ENCODE results near the gene MT1HL1. TPM values are rescaled to one million over a fixed set of nuclear protein-coding genes. Genes with fewer than 3 reads are reported as not detected.

MT1HL1 gene
- total RNA-seq, 1 donor from 2014 or later = not detected

GRCh38 chr1:237035759-237036158, 31.5 kb upstream of the MT1HL1 start:
- TF ChIP-seq, protein P1, sequence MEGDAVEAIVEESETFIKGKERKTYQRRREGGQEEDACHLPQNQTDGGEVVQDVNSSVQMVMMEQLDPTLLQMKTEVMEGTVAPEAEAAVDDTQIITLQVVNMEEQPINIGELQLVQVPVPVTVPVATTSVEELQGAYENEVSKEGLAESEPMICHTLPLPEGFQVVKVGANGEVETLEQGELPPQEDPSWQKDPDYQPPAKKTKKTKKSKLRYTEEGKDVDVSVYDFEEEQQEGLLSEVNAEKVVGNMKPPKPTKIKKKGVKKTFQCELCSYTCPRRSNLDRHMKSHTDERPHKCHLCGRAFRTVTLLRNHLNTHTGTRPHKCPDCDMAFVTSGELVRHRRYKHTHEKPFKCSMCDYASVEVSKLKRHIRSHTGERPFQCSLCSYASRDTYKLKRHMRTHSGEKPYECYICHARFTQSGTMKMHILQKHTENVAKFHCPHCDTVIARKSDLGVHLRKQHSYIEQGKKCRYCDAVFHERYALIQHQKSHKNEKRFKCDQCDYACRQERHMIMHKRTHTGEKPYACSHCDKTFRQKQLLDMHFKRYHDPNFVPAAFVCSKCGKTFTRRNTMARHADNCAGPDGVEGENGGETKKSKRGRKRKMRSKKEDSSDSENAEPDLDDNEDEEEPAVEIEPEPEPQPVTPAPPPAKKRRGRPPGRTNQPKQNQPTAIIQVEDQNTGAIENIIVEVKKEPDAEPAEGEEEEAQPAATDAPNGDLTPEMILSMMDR (conservative IDR thresholded peaks at IDR 0.05; ENCODE audit: low read depth, low read length) = no peak
- no peak for DNase-seq (ENCODE audit: low read depth)
- no peak overlapping the region for H3K4me3 ChIP-seq (ENCODE audit: low read depth, low read length)

DNA sequence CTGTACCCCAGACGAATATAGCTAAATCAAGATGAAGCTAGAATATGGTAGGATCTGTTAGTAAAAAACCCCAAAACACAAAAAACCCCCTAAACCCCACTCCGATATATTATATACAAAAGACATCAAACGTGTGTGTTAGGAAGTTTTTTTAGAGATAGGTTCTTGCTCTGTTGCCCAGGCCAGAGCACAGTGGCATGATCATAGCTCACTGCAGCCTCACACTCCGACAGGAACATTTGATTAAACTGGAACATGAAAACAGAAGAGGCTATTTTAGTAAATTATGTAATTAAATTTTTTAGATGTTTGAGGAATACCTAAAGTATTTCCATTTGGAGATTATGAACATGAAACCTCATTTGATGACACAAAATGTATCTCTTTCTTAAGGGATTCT, 29.6 kb upstream of the MT1HL1 start:
- TF ChIP-seq, protein P1 (conservative IDR thresholded peaks at IDR 0.05; ENCODE audit: low read depth, low read length) = no peak
- no peak for DNase-seq (ENCODE audit: low read depth)
- H3K4me3 ChIP-seq (ENCODE audit: low read depth, low read length) = no peak overlapping the region

DNA sequence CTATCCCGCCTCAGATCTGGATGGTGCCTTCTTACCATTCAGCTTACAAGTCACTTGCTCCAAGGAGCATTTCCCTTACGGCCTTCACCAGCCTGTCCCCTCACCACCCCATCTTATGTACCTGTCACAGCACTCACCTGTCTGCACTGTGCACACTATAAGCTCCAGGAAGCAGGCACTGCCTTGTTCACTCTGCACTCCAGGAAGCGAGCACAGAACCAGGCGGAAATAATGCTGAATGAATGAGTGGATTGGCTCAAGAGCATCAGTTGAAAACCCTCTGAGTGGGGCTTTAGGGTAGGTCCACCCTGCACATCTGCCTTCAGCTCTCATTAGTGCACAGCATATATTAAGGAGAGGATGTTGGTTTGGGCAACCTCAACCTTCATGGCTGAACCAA, 28.8 kb upstream of the MT1HL1 start:
- DNase-seq (ENCODE audit: low read depth) = no peak
- TF ChIP-seq, protein P1 (conservative IDR thresholded peaks at IDR 0.05; ENCODE audit: low read depth, low read length) = no peak
- no peak overlapping the region for H3K4me3 ChIP-seq (ENCODE audit: low read depth, low read length)

DNA sequence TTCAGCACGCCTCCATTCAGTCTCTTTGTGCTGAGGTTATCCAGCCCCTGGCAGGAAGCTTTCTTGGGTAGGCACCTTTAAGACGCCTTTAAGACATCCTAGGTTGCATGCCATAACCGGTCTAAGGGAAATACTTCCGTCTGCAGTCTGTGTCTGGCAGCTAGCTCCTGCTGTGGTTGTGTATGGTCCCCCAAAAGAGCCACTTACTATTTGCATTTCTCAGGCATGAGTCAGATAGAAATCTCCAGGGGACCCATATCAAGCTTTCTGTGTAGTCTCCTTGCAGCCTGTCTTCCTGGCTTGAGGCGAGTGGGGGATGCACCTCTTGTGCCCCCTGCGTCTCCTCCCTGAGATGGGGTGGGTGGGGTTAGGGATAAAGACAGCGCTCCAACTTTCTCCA, 27.8 kb upstream of the MT1HL1 start:
- DNase-seq (ENCODE audit: low read depth) = no peak
- H3K4me3 ChIP-seq (ENCODE audit: low read depth, low read length) = no peak overlapping the region
- TF ChIP-seq, protein P1 (conservative IDR thresholded peaks at IDR 0.05; ENCODE audit: low read depth, low read length) = no peak

DNA sequence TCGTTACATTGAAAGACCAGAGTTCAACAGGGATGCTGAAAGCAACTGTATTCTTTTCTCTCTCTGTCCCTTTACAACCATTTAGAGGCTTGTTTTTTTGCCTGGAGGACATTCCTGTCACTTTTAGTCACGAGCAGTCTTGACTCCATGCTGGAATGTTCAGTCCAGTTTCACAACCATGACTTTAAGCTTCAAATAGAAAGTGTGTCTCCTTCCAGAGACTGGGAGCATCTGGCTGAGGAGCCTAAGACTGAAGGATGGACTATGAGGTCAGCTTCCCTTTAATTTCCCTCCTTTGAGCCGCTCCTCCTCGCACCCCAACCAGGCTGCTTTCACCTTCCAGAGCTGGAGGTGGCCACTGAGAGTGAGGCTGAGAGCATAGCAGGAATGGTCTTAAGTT, 27.2 kb upstream of the MT1HL1 start:
- no peak overlapping the region for H3K4me3 ChIP-seq (ENCODE audit: low read depth, low read length)
- TF ChIP-seq, protein P1 (conservative IDR thresholded peaks at IDR 0.05; ENCODE audit: low read depth, low read length) = no peak
- no peak for DNase-seq (ENCODE audit: low read depth)

DNA sequence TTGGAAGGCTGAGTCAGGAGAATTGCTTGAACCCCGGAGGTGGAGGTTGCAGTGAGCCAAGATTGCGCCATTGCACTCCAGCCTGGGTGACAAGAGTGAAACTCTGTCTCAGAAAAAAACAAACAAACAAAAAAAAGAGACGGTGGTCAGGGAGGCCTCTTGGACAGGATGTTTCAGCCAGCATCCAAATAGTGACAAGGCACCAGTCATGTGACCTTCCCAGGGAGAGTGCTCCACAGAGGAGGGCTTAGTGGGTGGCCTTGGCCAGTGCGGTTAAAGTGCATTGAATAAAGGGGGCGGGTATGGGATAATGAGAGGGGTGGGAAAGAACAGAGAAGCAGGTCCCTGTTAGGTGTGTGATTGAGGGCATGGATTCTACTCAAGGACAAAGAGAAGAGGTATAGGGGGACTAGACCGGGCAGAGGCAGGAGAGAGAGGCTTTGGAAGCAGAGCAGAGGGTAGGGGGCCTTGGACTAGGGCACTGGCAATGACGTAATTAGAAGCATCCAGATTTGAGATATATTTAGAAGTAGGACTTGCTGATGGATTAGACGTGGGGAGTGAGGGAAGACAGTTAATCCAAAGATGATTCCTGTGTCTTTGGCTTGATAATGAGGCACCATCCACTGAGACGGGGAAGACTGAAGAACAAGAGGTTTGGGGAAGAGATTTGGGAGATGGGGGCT, 25.8 kb upstream of the MT1HL1 start:
- no peak overlapping the region for H3K4me3 ChIP-seq (ENCODE audit: low read depth, low read length)
- DNase-seq (ENCODE audit: low read depth) = no peak
- TF ChIP-seq, protein P1 (conservative IDR thresholded peaks at IDR 0.05; ENCODE audit: low read depth, low read length) = no peak

GRCh38 chr1:237029240-237029639, 25.0 kb upstream of the MT1HL1 start:
- no peak overlapping the region for H3K4me3 ChIP-seq (ENCODE audit: low read depth, low read length)
- DNase-seq (ENCODE audit: low read depth) = no peak
- TF ChIP-seq, protein P1 (conservative IDR thresholded peaks at IDR 0.05; ENCODE audit: low read depth, low read length) = no peak
